Peyer's patch (tissue), 4 donors: ENCODE results near the gene AMMECR1L.

ENCODE experiments used
- POLR2A ChIP-seq, 2 donors: fragments of 450-650 bp; IDR thresholded peaks; one replicate each; pipeline ENCODE4 v1.5.1; 2017; ENCODE audit warnings: antibody characterized with exemption in 2 of 2, mild to moderate bottlenecking in 2 of 2, moderate library complexity in 2 of 2
- TF ChIP-seq, protein P1 (sequence below), 6 experiments: fragments of 450-650 bp in 4 of 6; fragments of 200-600 bp in 2 of 6; sonication (generic) in 1 of 6; IDR thresholded peaks; one replicate each; pipeline ENCODE4 v1.5.1; 2017 to 2019; ENCODE audit warnings: antibody characterized with exemption in 6 of 6, mild to moderate bottlenecking in 3 of 6, moderate library complexity in 1 of 6

DNA sequence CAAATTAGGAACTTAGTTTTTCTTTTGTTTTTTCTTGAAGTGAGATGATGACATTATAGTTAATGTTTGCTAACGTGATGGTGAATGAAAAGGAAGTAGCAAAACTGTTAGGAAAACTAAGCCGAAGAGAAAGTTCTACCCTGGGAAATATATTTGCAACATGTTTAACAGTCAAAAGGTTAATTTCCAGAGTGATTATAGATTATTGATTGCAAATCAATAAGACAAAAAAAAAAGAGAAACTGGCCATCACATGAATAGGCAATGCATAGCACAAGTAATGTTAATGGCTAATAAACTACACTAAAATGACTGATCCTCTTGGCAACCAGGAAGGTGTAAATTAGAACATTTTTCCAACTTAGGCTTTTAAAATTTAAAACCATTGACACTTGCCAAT, 26.0 kb upstream of the AMMECR1L start:
- TF ChIP-seq, protein P1, sequence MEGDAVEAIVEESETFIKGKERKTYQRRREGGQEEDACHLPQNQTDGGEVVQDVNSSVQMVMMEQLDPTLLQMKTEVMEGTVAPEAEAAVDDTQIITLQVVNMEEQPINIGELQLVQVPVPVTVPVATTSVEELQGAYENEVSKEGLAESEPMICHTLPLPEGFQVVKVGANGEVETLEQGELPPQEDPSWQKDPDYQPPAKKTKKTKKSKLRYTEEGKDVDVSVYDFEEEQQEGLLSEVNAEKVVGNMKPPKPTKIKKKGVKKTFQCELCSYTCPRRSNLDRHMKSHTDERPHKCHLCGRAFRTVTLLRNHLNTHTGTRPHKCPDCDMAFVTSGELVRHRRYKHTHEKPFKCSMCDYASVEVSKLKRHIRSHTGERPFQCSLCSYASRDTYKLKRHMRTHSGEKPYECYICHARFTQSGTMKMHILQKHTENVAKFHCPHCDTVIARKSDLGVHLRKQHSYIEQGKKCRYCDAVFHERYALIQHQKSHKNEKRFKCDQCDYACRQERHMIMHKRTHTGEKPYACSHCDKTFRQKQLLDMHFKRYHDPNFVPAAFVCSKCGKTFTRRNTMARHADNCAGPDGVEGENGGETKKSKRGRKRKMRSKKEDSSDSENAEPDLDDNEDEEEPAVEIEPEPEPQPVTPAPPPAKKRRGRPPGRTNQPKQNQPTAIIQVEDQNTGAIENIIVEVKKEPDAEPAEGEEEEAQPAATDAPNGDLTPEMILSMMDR (IDR thresholded peaks at IDR 0.05) = no peak
- no peak for TF ChIP-seq POLR2A (IDR thresholded peaks at IDR 0.05)
